CD4-positive, alpha-beta T cell (primary cell): ENCODE measurements around the gene KLHDC7A. TPM values are rescaled to one million over a fixed set of nuclear protein-coding genes. Genes with fewer than 3 reads are reported as not detected.

ENCODE experiments used
- ATAC-seq: fragments of 200-7000 bp; cut with Tn5 transposase; one replicate; pipeline ENCODE4 v1.10.0; 2022; ENCODE audit warnings: mild to moderate bottlenecking; ENCODE audit not compliant: poor library complexity
- CTCF ChIA-PET: fragments of 350-600 bp; sonication (Branson Sonifier 250); formaldehyde crosslinking; loops from one replicate; lab custom pipeline; 2021; ENCODE audit warnings: antibody characterized with exemption, inconsistent platforms; lab: Charles Lee
- POLR2A ChIA-PET: fragments of 350-600 bp; sonication (Branson Sonifier 250); formaldehyde crosslinking; loops from one replicate; lab custom pipeline; 2021; ENCODE audit warnings: antibody characterized with exemption, inconsistent platforms; lab: Charles Lee
- DNase-seq, 14 experiments: peaks; one replicate each; pipeline ENCODE4 v3.0.0-alpha.2; 2013 to 2020; ENCODE audit warnings: mixed read lengths in 2 of 14
- H3K27ac ChIP-seq, 2 donors: one replicate each; pipeline versions ENCODE4 v1.5.1 to v1.7.0; 2013; ENCODE audit warnings: low read length in 2 of 2, low read depth in 1 of 2, mild to moderate bottlenecking in 1 of 2
- H3K27me3 ChIP-seq, 2 experiments: 1 replicate in 1 of 2; 2 replicates in 1 of 2; pipeline versions ENCODE4 v1.6.1 to v1.7.0; 2013; ENCODE audit warnings: low read length in 2 of 2, control low read depth in 1 of 2, mild to moderate bottlenecking in 1 of 2, moderate library complexity in 1 of 2; ENCODE audit not compliant: insufficient read depth in 2 of 2, control insufficient read depth in 1 of 2
- H3K36me3 ChIP-seq: one replicate; pipeline ENCODE4 v1.6.1; 2013; ENCODE audit warnings: low read length, control low read depth; ENCODE audit not compliant: insufficient read depth
- H3K4me1 ChIP-seq: one replicate; pipeline ENCODE4 v1.6.1; 2013; ENCODE audit warnings: low read length, control low read depth; ENCODE audit not compliant: insufficient read depth
- H3K4me3 ChIP-seq: one replicate; pipeline ENCODE4 v1.5.1; 2013; ENCODE audit warnings: mild to moderate bottlenecking, low read length, moderate library complexity
- H3K9me3 ChIP-seq, 2 experiments: 1 replicate in 1 of 2; 2 replicates in 1 of 2; pipeline versions ENCODE4 v1.6.1 to v1.7.0; 2013; ENCODE audit warnings: low read length in 2 of 2, mild to moderate bottlenecking in 2 of 2, control low read depth in 1 of 2, moderate library complexity in 1 of 2; ENCODE audit not compliant: control insufficient read depth in 1 of 2, insufficient read depth in 1 of 2
- H3K27ac Mint-ChIP-seq: one replicate; pipeline ENCODE4 v1.8.0; 2020; ENCODE audit warnings: mixed read lengths
- H3K27me3 Mint-ChIP-seq: one replicate; pipeline ENCODE4 v1.8.0; 2021; ENCODE audit warnings: mixed read lengths
- H3K36me3 Mint-ChIP-seq: one replicate; pipeline ENCODE4 v1.8.0; 2021; ENCODE audit warnings: low read depth, mixed read lengths
- H3K4me1 Mint-ChIP-seq: one replicate; pipeline ENCODE4 v1.8.0; 2021; ENCODE audit warnings: low read depth, mixed read lengths
- H3K4me3 Mint-ChIP-seq: one replicate; pipeline ENCODE4 v1.8.0; 2020; ENCODE audit warnings: mild to moderate bottlenecking, mixed read lengths
- H3K9me3 Mint-ChIP-seq: one replicate; pipeline ENCODE4 v1.8.0; 2020; ENCODE audit warnings: mixed read lengths
- CTCF ChIP-seq: fragments of 200-600 bp; IDR thresholded peaks from one replicate; pipeline ENCODE4 v1.8.0; 2022; ENCODE audit warnings: antibody characterized with exemption, mild to moderate bottlenecking
- intact Hi-C, 2 experiments: fragments of 100-400 bp; cut with DNase I in 1 of 2; cut with micrococcal nuclease in 1 of 2; formaldehyde crosslinking; loops; one replicate each; pipeline versions ENCODE4 v1.15.1 to v1.9.0; 2023 to 2025; cut with DNase I, micrococcal nuclease
- total RNA-seq, 174 experiments: library from RNA in 2 of 174; stranded (reverse) in 2 of 174; gene quantifications; one replicate each; pipeline ENCODE4 v1.2.3 and lab custom pipeline; 2021 to 2026

The KLHDC7A gene
- total RNA-seq, 2 experiments from 2014 or later: not detected

GRCh38 chr1:18495635-18496034 lies 14.9 kb downstream of the KLHDC7A start:
- H3K36me3 ChIP-seq: no peaks in the 10 kb centered on the region
- peaks cover 7 to 17% of the 10 kb centered on the region in 2 experiments for H3K27me3 ChIP-seq
- ATAC-seq (no peak), DNase-seq (no peak)
- no peaks in the 10 kb centered on the region for H3K9me3 ChIP-seq
- no peaks in the 10 kb centered on the region for H3K36me3 Mint-ChIP-seq
- no peaks in the 10 kb centered on the region for H3K9me3 Mint-ChIP-seq
- no peak overlapping the region for H3K27ac Mint-ChIP-seq
- H3K27me3 Mint-ChIP-seq: peaks cover 50% of the 10 kb centered on the region
- CTCF ChIA-PET: no interaction called here
- H3K4me3 Mint-ChIP-seq: no peak overlapping the region
- no peaks in the 10 kb centered on the region for H3K4me1 ChIP-seq
- no peak for TF ChIP-seq CTCF
- no peaks in the 10 kb centered on the region for H3K4me1 Mint-ChIP-seq
- H3K4me3 ChIP-seq: no peak overlapping the region
- no peak overlapping the region for H3K27ac ChIP-seq
- POLR2A ChIA-PET: no interaction called here
- intact Hi-C loops: no loop called here

- Mint-ChIP-seq H3K4me3 (no peak overlapping the region), H3K27ac (no peak overlapping the region), H3K9me3 (no peaks in the 10 kb centered on the region)
Observed at GRCh38 chr1:18496056-18496455, 15.3 kb downstream of the KLHDC7A start.

GRCh38 chr1:18496497-18497235 lies 15.9 kb downstream of the KLHDC7A start:
- no peak for DNase-seq
- Mint-ChIP-seq H3K27me3 (peaks cover 50% of the 10 kb centered on the region), H3K4me3 (no peak overlapping the region), H3K4me1 (no peaks in the 10 kb centered on the region), H3K27ac (no peak overlapping the region), H3K9me3 (no peaks in the 10 kb centered on the region), H3K36me3 (no peaks in the 10 kb centered on the region)
- no peak for ATAC-seq
- POLR2A ChIA-PET: no interaction called here
- CTCF ChIA-PET: no interaction called here
- no peak for TF ChIP-seq CTCF
- Histone ChIP-seq H3K4me1 (no peaks in the 10 kb centered on the region), H3K36me3 (no peaks in the 10 kb centered on the region), H3K4me3 (no peak overlapping the region), H3K27me3 (peaks cover 7 to 20% of the 10 kb centered on the region in 2 experiments), H3K27ac (no peak overlapping the region), H3K9me3 (no peaks in the 10 kb centered on the region)
- intact Hi-C loops: no loop called here

More at GRCh38 chr1:18496056-18496455, 15.3 kb downstream of the KLHDC7A start:
- H3K27ac ChIP-seq: no peak overlapping the region
- H3K4me3 ChIP-seq: no peak overlapping the region
- ATAC-seq (no peak), DNase-seq (no peak)
- no peaks in the 10 kb centered on the region for H3K4me1 ChIP-seq
- Mint-ChIP-seq H3K4me1 (no peaks in the 10 kb centered on the region), H3K36me3 (no peaks in the 10 kb centered on the region), H3K27me3 (peaks cover 50% of the 10 kb centered on the region)
- intact Hi-C loops: no loop called here
- H3K27me3 ChIP-seq: peaks cover 7 to 20% of the 10 kb centered on the region in 2 experiments
- no peaks in the 10 kb centered on the region for H3K9me3 ChIP-seq
- ChIA-PET CTCF (no interaction called here), POLR2A (no interaction called here)
- H3K36me3 ChIP-seq: no peaks in the 10 kb centered on the region
- TF ChIP-seq CTCF: no peak
